Fibroblast of lung (primary cell): Measurements from ENCODE around the gene ZNF805.

Experiments used
- CTCF ChIP-seq, 2 donors: IDR thresholded peaks in 1 of 2; conservative IDR thresholded peaks in 1 of 2; 1 replicate in 1 of 2; 2 replicates in 1 of 2; pipeline ENCODE4 v1.5.1; 2011 to 2012; ENCODE audit warnings: low read length in 2 of 2, control low read depth in 1 of 2, inconsistent platforms in 1 of 2, low read depth in 1 of 2, mild to moderate bottlenecking in 1 of 2
- EZH2 ChIP-seq: IDR thresholded peaks from 2 replicates; pipeline ENCODE4 v1.5.1; 2012; ENCODE audit warnings: low read length, control low read depth, mild to moderate bottlenecking; ENCODE audit errors: missing control alignments

DNA sequence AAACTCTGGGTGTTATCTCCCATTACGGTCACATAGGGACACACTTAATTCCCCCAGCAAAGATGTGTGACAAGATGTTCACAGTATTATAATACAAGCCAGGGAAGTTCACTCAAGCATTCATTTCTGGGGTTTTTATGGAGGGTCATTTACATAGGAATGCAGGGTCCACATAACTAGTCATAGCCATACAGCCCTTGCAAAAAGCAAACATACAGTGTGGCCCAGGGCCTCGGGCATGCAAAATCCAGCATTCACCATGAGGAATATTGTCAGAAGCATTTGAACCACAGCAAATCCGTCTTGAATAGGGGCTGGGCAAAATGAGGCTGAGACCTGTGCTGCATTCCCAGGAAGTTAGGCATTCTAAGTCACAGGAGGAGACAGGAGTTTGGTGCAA lies 26.9 kb downstream of the ZNF805 start:
- no peak for TF ChIP-seq CTCF (conservative IDR thresholded peaks at IDR 0.05 in 1 of 2, IDR thresholded peaks at IDR 0.05 in 1 of 2; ENCODE audit: low read depth in 1 of 2, low read length in 2 of 2)
- no peak for TF ChIP-seq EZH2
